A549 (cell line): ENCODE results near the gene TF. TPM values are rescaled to one million over a fixed set of nuclear protein-coding genes. Genes with fewer than 3 reads are reported as not detected.

ENCODE experiments used
- ATAC-seq, 2 experiments: fragments of 200-7000 bp in 1 of 2; fragments of >200 bp in 1 of 2; cut with Nextera tagmentation in 1 of 2; cut with Tn5 transposase in 1 of 2; 3 replicates each; pipeline versions ENCODE4 v1.8.0 to v1.9.1; 2018 to 2020; ENCODE audit warnings: mild to moderate bottlenecking in 1 of 2, moderate library complexity in 1 of 2
- CTCF ChIA-PET: fragments of 300-600 bp; sonication (Branson Sonifier 250); formaldehyde crosslinking; extraction: SDS; loops from one replicate; lab custom pipeline; 2021; ENCODE audit warnings: antibody characterized with exemption, inconsistent platforms; lab: Yijun Ruan, JAX
- POLR2A ChIA-PET: fragments of 350-600 bp; formaldehyde crosslinking; extraction: SDS; loops from one replicate; lab custom pipeline; 2021; ENCODE audit warnings: antibody characterized with exemption, inconsistent platforms; lab: Yijun Ruan, JAX
- DNase-seq, 2 experiments: peaks; one replicate each; pipeline versions ENCODE4 v3.0.0 to v3.0.0-alpha.2; 2011 to 2016; ENCODE audit warnings: low read depth in 1 of 2, low spot score in 1 of 2
- FAIRE-seq: peaks from 2 replicates; lab custom pipeline; 2011; peaks lifted over from hg19 to GRCh38; lab: Jason Lieb, UNC
- H3K27ac ChIP-seq, 2 experiments: fragments of >200 bp; sonication (Bioruptor Twin); formaldehyde crosslinking; 3 replicates each; pipeline ENCODE4 v1.5.1; 2016 to 2017
- H3K4me1 ChIP-seq: fragments of >200 bp; sonication (Bioruptor Twin); formaldehyde crosslinking; 3 replicates; pipeline ENCODE4 v1.6.1; 2016
- H3K4me2 ChIP-seq: fragments of >200 bp; sonication (Bioruptor Twin); formaldehyde crosslinking; 3 replicates; pipeline ENCODE4 v1.6.1; 2016
- H3K4me3 ChIP-seq: fragments of >200 bp; sonication (Bioruptor Twin); formaldehyde crosslinking; 3 replicates; pipeline ENCODE4 v1.5.1; 2016
- H3K9me3 ChIP-seq: fragments of >200 bp; sonication (Bioruptor Twin); formaldehyde crosslinking; 3 replicates; pipeline ENCODE4 v1.6.1; 2016
- CBX2 ChIP-seq: fragments of 200-600 bp; sonication (generic); IDR thresholded peaks from 2 replicates; pipeline ENCODE4 v1.6.1; 2016; ENCODE audit warnings: low read depth, mild to moderate bottlenecking, borderline replicate concordance
- CHD2 ChIP-seq: fragments of 150-350 bp; IDR thresholded peaks from 2 replicates; pipeline ENCODE4 v1.6.1; 2014; ENCODE audit warnings: low read length; ENCODE audit not compliant: partially characterized antibody
- FOSL2 ChIP-seq, 2 experiments: fragments of 450-650 bp in 1 of 2; fragments of >200 bp in 1 of 2; sonication (Bioruptor Twin) in 1 of 2; formaldehyde crosslinking; IDR thresholded peaks; 2 replicates each; pipeline versions ENCODE4 v1.5.0 to v1.6.1; 2016 to 2020; ENCODE audit warnings: mild to moderate bottlenecking in 1 of 2, moderate library complexity in 1 of 2
- GATA3 ChIP-seq: IDR thresholded peaks from 2 replicates; pipeline ENCODE4 v1.6.1; 2012; ENCODE audit warnings: borderline replicate concordance
- HEYL ChIP-seq: fragments of 250-450 bp; sonication (Bioruptor Pico); IDR thresholded peaks from 2 replicates; pipeline ENCODE4 v1.8.0; 2021; ENCODE audit warnings: mild to moderate bottlenecking, moderate library complexity
- MAFK ChIP-seq: fragments of 450-650 bp; IDR thresholded peaks from 2 replicates; pipeline ENCODE4 v1.6.1; 2014; ENCODE audit not compliant: partially characterized antibody
- NR3C1 ChIP-seq: fragments of >200 bp; sonication (Bioruptor Twin); formaldehyde crosslinking; IDR thresholded peaks from 3 replicates; pipeline ENCODE4 v1.6.1; 2017
- RARB ChIP-seq: fragments of 250-450 bp; sonication (Bioruptor Pico); IDR thresholded peaks from 2 replicates; pipeline ENCODE4 v1.8.0; 2021; ENCODE audit warnings: mild to moderate bottlenecking, moderate library complexity
- ZC3H11A ChIP-seq: fragments of 450-650 bp; IDR thresholded peaks from 2 replicates; pipeline ENCODE4 v1.6.1; 2014; ENCODE audit warnings: antibody characterized with exemption, mild to moderate bottlenecking
- WGBS: methylation state at CpG from one replicate; pipeline ENCODE4 v1.1.6; 2017; ENCODE audit errors: missing lambda C conversion rate; 5-methylcytosine and 5-hydroxymethylcytosine counted together
- polyA plus RNA-seq, 4 experiments: library from polyadenylated mRNA; depleted of rRNA in 3 of 4; stranded (reverse); fragments of >200 nt; fragmentation: RNase III in 1 of 4; extraction: RNeasy Plus Mini Kit Qiagen cat#74134 plus additional on column Dnase treatment in 1 of 4; gene quantifications; 2 replicates in 3 of 4; 3 replicates in 1 of 4; pipeline ENCODE4 v1.2.3, GENCODE V29; 2011 to 2017
- TF ChIP-seq, protein P1 (sequence below): fragments of 150-350 bp; IDR thresholded peaks from 2 replicates; pipeline ENCODE4 v1.6.1; 2014; ENCODE audit warnings: low read depth, mild to moderate bottlenecking, low read length
- TF ChIP-seq, protein P2 (sequence below): fragments of >200 bp; sonication (Bioruptor Twin); formaldehyde crosslinking; IDR thresholded peaks from 3 replicates; pipeline ENCODE4 v1.5.1; 2016
- TF ChIP-seq, protein P3 (sequence below): fragments of 250-450 bp; sonication (Bioruptor Pico); IDR thresholded peaks from 2 replicates; pipeline ENCODE4 v1.5.0; 2020; ENCODE audit warnings: low read depth, mild to moderate bottlenecking, moderate library complexity

Gene TF
- polyA plus RNA-seq, 2 of the 4 experiments (the other 2 are of a cell fraction), result 0.53 to 10.5 TPM

- TF ChIP-seq, protein P1, sequence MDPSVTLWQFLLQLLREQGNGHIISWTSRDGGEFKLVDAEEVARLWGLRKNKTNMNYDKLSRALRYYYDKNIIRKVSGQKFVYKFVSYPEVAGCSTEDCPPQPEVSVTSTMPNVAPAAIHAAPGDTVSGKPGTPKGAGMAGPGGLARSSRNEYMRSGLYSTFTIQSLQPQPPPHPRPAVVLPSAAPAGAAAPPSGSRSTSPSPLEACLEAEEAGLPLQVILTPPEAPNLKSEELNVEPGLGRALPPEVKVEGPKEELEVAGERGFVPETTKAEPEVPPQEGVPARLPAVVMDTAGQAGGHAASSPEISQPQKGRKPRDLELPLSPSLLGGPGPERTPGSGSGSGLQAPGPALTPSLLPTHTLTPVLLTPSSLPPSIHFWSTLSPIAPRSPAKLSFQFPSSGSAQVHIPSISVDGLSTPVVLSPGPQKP, result no peak
- TF ChIP-seq CBX2 (no peak), CHD2 (no peak), NR3C1 (no peak)
- TF ChIP-seq, protein P2, sequence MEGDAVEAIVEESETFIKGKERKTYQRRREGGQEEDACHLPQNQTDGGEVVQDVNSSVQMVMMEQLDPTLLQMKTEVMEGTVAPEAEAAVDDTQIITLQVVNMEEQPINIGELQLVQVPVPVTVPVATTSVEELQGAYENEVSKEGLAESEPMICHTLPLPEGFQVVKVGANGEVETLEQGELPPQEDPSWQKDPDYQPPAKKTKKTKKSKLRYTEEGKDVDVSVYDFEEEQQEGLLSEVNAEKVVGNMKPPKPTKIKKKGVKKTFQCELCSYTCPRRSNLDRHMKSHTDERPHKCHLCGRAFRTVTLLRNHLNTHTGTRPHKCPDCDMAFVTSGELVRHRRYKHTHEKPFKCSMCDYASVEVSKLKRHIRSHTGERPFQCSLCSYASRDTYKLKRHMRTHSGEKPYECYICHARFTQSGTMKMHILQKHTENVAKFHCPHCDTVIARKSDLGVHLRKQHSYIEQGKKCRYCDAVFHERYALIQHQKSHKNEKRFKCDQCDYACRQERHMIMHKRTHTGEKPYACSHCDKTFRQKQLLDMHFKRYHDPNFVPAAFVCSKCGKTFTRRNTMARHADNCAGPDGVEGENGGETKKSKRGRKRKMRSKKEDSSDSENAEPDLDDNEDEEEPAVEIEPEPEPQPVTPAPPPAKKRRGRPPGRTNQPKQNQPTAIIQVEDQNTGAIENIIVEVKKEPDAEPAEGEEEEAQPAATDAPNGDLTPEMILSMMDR, result no peak
- TF ChIP-seq, all 56 proteins: peak for 0
Observed at GRCh38 chr3:133759740-133760305, 13.6 kb downstream of the TF start (continued).

DNA sequence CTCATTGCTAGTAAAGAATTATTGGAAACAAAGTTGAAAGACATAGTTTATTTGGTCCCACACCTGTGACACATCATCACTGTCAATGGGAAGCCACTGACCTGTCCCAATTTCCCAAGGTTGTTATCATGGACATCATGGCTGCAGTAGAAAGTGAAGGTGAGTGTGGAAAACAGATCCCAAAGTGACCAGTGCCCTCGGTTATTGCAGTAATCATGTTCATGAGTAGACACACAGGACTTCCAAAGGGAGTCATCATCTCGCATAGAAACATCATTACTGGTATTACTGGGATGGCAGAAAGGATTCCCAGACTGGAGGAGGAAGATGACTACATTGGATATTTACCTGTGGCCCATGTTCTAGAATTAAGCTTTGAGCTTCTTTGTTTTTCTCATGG lies 14.7 kb downstream of the TF start:
- 36% methylated on average over 2 of the region's 2 CpGs for WGBS
- Histone ChIP-seq H3K4me3 (no peak overlapping the region), H3K4me2 (no peak overlapping the region), H3K27ac (no peak overlapping the region), H3K4me1 (no peaks in the 10 kb centered on the region), H3K9me3 (no peaks in the 10 kb centered on the region)
- POLR2A ChIA-PET, result no interaction called here
- no peak for DNase-seq
- TF ChIP-seq RARB (CRISPR knock-in tag), result no peak
- TF ChIP-seq, protein P3, sequence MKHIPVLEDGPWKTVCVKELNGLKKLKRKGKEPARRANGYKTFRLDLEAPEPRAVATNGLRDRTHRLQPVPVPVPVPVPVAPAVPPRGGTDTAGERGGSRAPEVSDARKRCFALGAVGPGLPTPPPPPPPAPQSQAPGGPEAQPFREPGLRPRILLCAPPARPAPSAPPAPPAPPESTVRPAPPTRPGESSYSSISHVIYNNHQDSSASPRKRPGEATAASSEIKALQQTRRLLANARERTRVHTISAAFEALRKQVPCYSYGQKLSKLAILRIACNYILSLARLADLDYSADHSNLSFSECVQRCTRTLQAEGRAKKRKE (CRISPR knock-in tag), result no peak
- no peak for TF ChIP-seq HEYL (CRISPR knock-in tag)
- TF ChIP-seq GATA3, result no peak
- no peak for FAIRE-seq
- ATAC-seq, result no peak
- CTCF ChIA-PET, result no interaction called here

- Histone ChIP-seq H3K4me2 (no peak overlapping the region), H3K9me3 (no peaks in the 10 kb centered on the region), H3K27ac (no peak overlapping the region), H3K4me1 (no peaks in the 10 kb centered on the region), H3K4me3 (no peak overlapping the region)
- 47% methylated on average over 6 of the region's 6 CpGs for WGBS
- TF ChIP-seq MAFK, result no peak
- TF ChIP-seq ZC3H11A, result no peak
- ChIA-PET CTCF (no interaction called here), POLR2A (no interaction called here)
- DNase-seq (no peak), FAIRE-seq (no peak), ATAC-seq (no peak)
Observed at GRCh38 chr3:133761605-133762484, 15.7 kb downstream of the TF start.

DNA sequence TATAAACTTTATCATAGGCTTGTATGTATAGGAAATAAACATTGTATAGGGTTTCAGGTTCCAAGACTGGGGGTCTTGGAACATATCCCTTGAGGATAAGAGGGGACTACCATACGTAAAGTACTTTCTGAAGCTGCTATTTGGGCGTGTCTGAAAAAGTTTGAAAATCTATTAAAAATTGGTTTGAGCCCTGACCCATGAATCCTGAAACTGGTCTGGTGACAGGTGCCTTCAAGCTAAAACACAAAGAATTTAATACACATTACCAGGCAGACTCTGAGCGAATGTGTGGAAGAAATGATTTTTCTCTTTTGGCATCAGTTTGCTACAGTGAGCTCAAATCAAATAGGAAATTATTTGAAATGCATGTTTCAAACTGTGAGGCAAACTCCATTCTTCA lies 16.3 kb downstream of the TF start:
- no peak for TF ChIP-seq FOSL2 (IDR thresholded peaks at IDR 0.05)
- no peak for TF ChIP-seq FOSL2 (CRISPR knock-in tag; IDR thresholded peaks at IDR 0.05)
- H3K27ac ChIP-seq, result no peak overlapping the region
- CTCF ChIA-PET, result no interaction called here

More for the DNA sequence above, 16.3 kb downstream of the TF start:
- ATAC-seq (no peak), DNase-seq (no peak), FAIRE-seq (no peak)
- 60% methylated on average over 3 of the region's 3 CpGs for WGBS
- Histone ChIP-seq H3K4me3 (no peak overlapping the region), H3K9me3 (no peaks in the 10 kb centered on the region), H3K4me2 (no peak overlapping the region), H3K4me1 (no peaks in the 10 kb centered on the region)
- POLR2A ChIA-PET, result no interaction called here
